Ureter (tissue), 1 donor: ENCODE measurements around the gene TAB2. TPM values are rescaled to one million over a fixed set of nuclear protein-coding genes. Genes with fewer than 3 reads are reported as not detected.
"Not testable (repeated sequence)": the region's sequence is repeated elsewhere in the genome, so short reads cannot be mapped to it uniquely, and the experiment has no call there.

Experiments
- DNase-seq: peaks from one replicate; pipeline ENCODE4 v3.0.0-alpha.2; 2020; ENCODE audit warnings: low spot score
- total RNA-seq: library from RNA; stranded (reverse); gene quantifications from one replicate; pipeline ENCODE4 v1.2.4, GENCODE V29; 2023
- donor health status: DM: yes; HTN: yes; CAD: no.

TAB2 gene
- total RNA-seq, 1 donor from 2014 or later, result 66.8 TPM

- DNase-seq, result no peak
Measured at GRCh38 chr6:149313070-149313469, 4.4 kb upstream of the TAB2 start.

GRCh38 chr6:149313861-149314260 lies 3.7 kb upstream of the TAB2 start:
- no peak for DNase-seq

- no peak for DNase-seq
Measured at GRCh38 chr6:149314325-149314905, 3.1 kb upstream of the TAB2 start.

GRCh38 chr6:149316108-149316727 lies 1.3 kb upstream of the TAB2 start:
- no peak for DNase-seq

GRCh38 chr6:149316740-149317643 lies 520 bp upstream of the TAB2 start:
- peak; percentile 91 for DNase-seq

GRCh38 chr6:149318581-149319286 lies 1.2 kb downstream of the TAB2 start:
- DNase-seq, result no peak

- no peak for DNase-seq
Measured at GRCh38 chr6:149319422-149319821, 1.9 kb downstream of the TAB2 start.

- DNase-seq, result not testable (repeated sequence)
Measured at GRCh38 chr6:149320016-149320415, 2.5 kb downstream of the TAB2 start.

GRCh38 chr6:149320796-149321195 lies 3.3 kb downstream of the TAB2 start:
- no peak for DNase-seq

- no peak for DNase-seq
Measured at GRCh38 chr6:149323353-149323752, 5.8 kb downstream of the TAB2 start.

- no peak for DNase-seq
Measured at GRCh38 chr6:149323925-149324324, 6.4 kb downstream of the TAB2 start.

- DNase-seq, result no peak
Measured at GRCh38 chr6:149324428-149324827, 6.9 kb downstream of the TAB2 start.

GRCh38 chr6:149325648-149326236 lies 8.2 kb downstream of the TAB2 start:
- no peak for DNase-seq

GRCh38 chr6:149327638-149328037 lies 10.1 kb downstream of the TAB2 start:
- no peak for DNase-seq

GRCh38 chr6:149328083-149328482 lies 10.6 kb downstream of the TAB2 start:
- DNase-seq, result no peak

- no peak for DNase-seq
Measured at GRCh38 chr6:149329529-149329928, 12.0 kb downstream of the TAB2 start.

- DNase-seq, result no peak
Measured at GRCh38 chr6:149330133-149330532, 12.6 kb downstream of the TAB2 start.

GRCh38 chr6:149331043-149331807 lies 13.7 kb downstream of the TAB2 start:
- DNase-seq, result no peak

- DNase-seq, result no peak
Measured at GRCh38 chr6:149331871-149332270, 14.4 kb downstream of the TAB2 start.

GRCh38 chr6:149332602-149333265 lies 15.2 kb downstream of the TAB2 start:
- no peak for DNase-seq

- DNase-seq, result no peak
Measured at GRCh38 chr6:149333266-149333620, 15.7 kb downstream of the TAB2 start.
